ENCODE measurements around the gene SMOC1.

Gene SMOC1

GRCh38 chr14:70080076-70080475 is 200.9 kb downstream of the SMOC1 start:
- DNase-seq (ENCODE audit: low read depth in 2 of 2, low spot score in 1 of 2), result no peak
